Ascending aorta (tissue), 2 donors: ENCODE data around the gene GPR55. TPM values are rescaled to one million over a fixed set of nuclear protein-coding genes. Genes with fewer than 3 reads are reported as not detected.

Experiments used
- DNase-seq, 2 donors: peaks; one replicate each; pipeline ENCODE4 v3.0.0-alpha.2; 2019; ENCODE audit warnings: low spot score in 2 of 2
- H3K27ac ChIP-seq, 2 donors: fragments of 200-600 bp; sonication (generic); one replicate each; pipeline ENCODE4 v1.5.1; 2016 to 2017; ENCODE audit warnings: mild to moderate bottlenecking in 1 of 2
- H3K27me3 ChIP-seq: fragments of 200-600 bp; sonication (generic); one replicate; pipeline ENCODE4 v1.5.1; 2017
- H3K36me3 ChIP-seq, 2 donors: fragments of 200-600 bp; sonication (generic); one replicate each; pipeline ENCODE4 v1.5.1; 2016
- H3K4me1 ChIP-seq, 2 donors: fragments of 200-600 bp; sonication (generic); one replicate each; pipeline ENCODE4 v1.5.1; 2016 to 2017; ENCODE audit warnings: mild to moderate bottlenecking in 1 of 2
- H3K4me3 ChIP-seq, 2 donors: fragments of 200-600 bp; sonication (generic); one replicate each; pipeline ENCODE4 v1.5.1; 2016 to 2017; ENCODE audit warnings: mild to moderate bottlenecking in 1 of 2
- H3K9me3 ChIP-seq, 2 donors: fragments of 200-600 bp; sonication (generic); one replicate each; pipeline ENCODE4 v1.5.1; 2016
- CTCF ChIP-seq, 3 experiments: fragments of 200-600 bp in 2 of 3; fragments of 450-650 bp in 1 of 3; sonication (generic) in 2 of 3; IDR thresholded peaks; one replicate each; pipeline ENCODE4 v1.5.1; 2016 to 2019; ENCODE audit warnings: antibody characterized with exemption in 3 of 3, mild to moderate bottlenecking in 1 of 3, moderate library complexity in 1 of 3
- intact Hi-C: fragments of 100-400 bp; cut with DNase I; formaldehyde crosslinking; loops from one replicate; pipeline ENCODE4 v1.15.1; 2023
- total RNA-seq: library from RNA; depleted of rRNA; stranded (reverse); fragments of >200 nt; gene quantifications from one replicate; pipeline ENCODE4 v1.1.0, GENCODE V29; 2016

The GPR55 gene
- total RNA-seq, 1 donor from 2014 or later = not detected

- Histone ChIP-seq H3K9me3 (no peaks in the 10 kb centered on the region), H3K36me3 (no peaks in the 10 kb centered on the region), H3K4me3 (no peak overlapping the region), H3K27me3 (no peaks in the 10 kb centered on the region), H3K4me1 (no peaks in the 10 kb centered on the region), H3K27ac (no peak overlapping the region)
- no peak for TF ChIP-seq CTCF (IDR thresholded peaks at IDR 0.05)
- peak in 1 of 2 donors; percentile 42 for DNase-seq
- intact Hi-C loops = no loop called here
Observed at GRCh38 chr2:230942371-230942770, 17.3 kb upstream of the GPR55 start.

- H3K36me3 ChIP-seq = no peaks in the 10 kb centered on the region
- no peak overlapping the region for H3K27ac ChIP-seq
- DNase-seq = peak in 1 of 2 donors; percentile 50
- H3K27me3 ChIP-seq = no peaks in the 10 kb centered on the region
- H3K4me1 ChIP-seq = no peaks in the 10 kb centered on the region
- H3K9me3 ChIP-seq = no peaks in the 10 kb centered on the region
- no peak for TF ChIP-seq CTCF (IDR thresholded peaks at IDR 0.05)
- intact Hi-C loops = no loop called here
- no peak overlapping the region for H3K4me3 ChIP-seq
Observed at GRCh38 chr2:230941202-230942180, 16.4 kb upstream of the GPR55 start.

GRCh38 chr2:230940471-230940815, 15.4 kb upstream of the GPR55 start:
- Histone ChIP-seq H3K4me3 (no peak overlapping the region), H3K36me3 (no peaks in the 10 kb centered on the region), H3K27ac (no peak overlapping the region), H3K9me3 (no peaks in the 10 kb centered on the region), H3K27me3 (no peaks in the 10 kb centered on the region), H3K4me1 (no peaks in the 10 kb centered on the region)
- intact Hi-C loops = no loop called here
- no peak for DNase-seq
- TF ChIP-seq CTCF (IDR thresholded peaks at IDR 0.05) = no peak

- intact Hi-C loops = no loop called here
- Histone ChIP-seq H3K9me3 (no peaks in the 10 kb centered on the region), H3K27me3 (no peaks in the 10 kb centered on the region), H3K4me3 (no peak overlapping the region), H3K27ac (no peak overlapping the region), H3K4me1 (no peaks in the 10 kb centered on the region), H3K36me3 (no peaks in the 10 kb centered on the region)
- DNase-seq = peak in 1 of 2 donors; percentile 35
- no peak for TF ChIP-seq CTCF (IDR thresholded peaks at IDR 0.05)
Observed at GRCh38 chr2:230939691-230940470, 14.8 kb upstream of the GPR55 start.

GRCh38 chr2:230939066-230939591, 14.1 kb upstream of the GPR55 start:
- no peaks in the 10 kb centered on the region for H3K9me3 ChIP-seq
- no peaks in the 10 kb centered on the region for H3K4me1 ChIP-seq
- H3K4me3 ChIP-seq = no peak overlapping the region
- no peaks in the 10 kb centered on the region for H3K36me3 ChIP-seq
- DNase-seq = peak in 1 of 2 donors; percentile 53
- no peaks in the 10 kb centered on the region for H3K27me3 ChIP-seq
- intact Hi-C loops = no loop called here
- TF ChIP-seq CTCF (IDR thresholded peaks at IDR 0.05) = no peak
- no peak overlapping the region for H3K27ac ChIP-seq
